Fibroblast of lung (primary cell): ENCODE results near the gene C6orf47.

Experiments used
- CTCF ChIP-seq, 2 donors: IDR thresholded peaks in 1 of 2; conservative IDR thresholded peaks in 1 of 2; 1 replicate in 1 of 2; 2 replicates in 1 of 2; pipeline ENCODE4 v1.5.1; 2011 to 2012; ENCODE audit warnings: low read length in 2 of 2, control low read depth in 1 of 2, inconsistent platforms in 1 of 2, low read depth in 1 of 2, mild to moderate bottlenecking in 1 of 2
- EZH2 ChIP-seq: IDR thresholded peaks from 2 replicates; pipeline ENCODE4 v1.5.1; 2012; ENCODE audit warnings: low read length, control low read depth, mild to moderate bottlenecking; ENCODE audit errors: missing control alignments

DNA sequence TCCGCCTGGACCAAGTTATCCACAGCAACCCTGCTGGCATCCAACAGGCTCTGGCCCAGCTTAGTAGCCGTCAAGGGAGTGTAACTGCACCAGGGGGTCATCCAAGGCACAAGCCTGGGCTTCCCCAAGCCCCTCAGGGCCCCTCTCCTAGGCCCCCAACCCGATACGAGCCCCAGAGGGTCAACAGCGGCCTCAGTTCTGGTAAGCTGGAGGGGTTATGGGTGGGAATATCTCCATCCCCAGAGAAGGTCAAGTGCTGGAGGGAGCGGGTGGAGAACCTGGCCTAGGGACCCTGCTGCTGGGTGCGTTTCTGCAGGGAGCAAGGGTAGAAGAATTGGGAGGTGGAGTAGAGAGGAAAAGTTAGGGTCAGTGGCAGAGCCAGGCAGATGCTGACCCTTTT lies 27.1 kb downstream of the C6orf47 start:
- TF ChIP-seq CTCF (conservative IDR thresholded peaks at IDR 0.05 in 1 of 2, IDR thresholded peaks at IDR 0.05 in 1 of 2; ENCODE audit: low read depth in 1 of 2, low read length in 2 of 2): no peak
- TF ChIP-seq EZH2: no peak
